H9 (cell line): ENCODE measurements around the gene DNLZ. TPM values are rescaled to one million over a fixed set of nuclear protein-coding genes. Genes with fewer than 3 reads are reported as not detected.

ENCODE experiments used
- DNase-seq: peaks from one replicate; pipeline ENCODE4 v3.0.0-alpha.2; 2017
- H2AFZ ChIP-seq: one replicate; pipeline ENCODE4 v1.6.1; 2013; ENCODE audit warnings: mild to moderate bottlenecking, low read length, control low read depth, moderate library complexity
- H2AK5ac ChIP-seq: 2 replicates; pipeline ENCODE4 v1.6.1; 2013; ENCODE audit warnings: low read length, control low read depth, mixed read lengths; ENCODE audit not compliant: insufficient read length
- H2BK120ac ChIP-seq: one replicate; pipeline ENCODE4 v1.6.1; 2013; ENCODE audit warnings: low read depth, mild to moderate bottlenecking, low read length, control low read depth, inconsistent platforms; ENCODE audit not compliant: poor library complexity, severe bottlenecking
- H2BK12ac ChIP-seq: 2 replicates; pipeline ENCODE4 v1.6.1; 2013; ENCODE audit warnings: low read length, control low read depth, mixed read lengths, low read depth; ENCODE audit not compliant: insufficient read length
- H2BK15ac ChIP-seq: 2 replicates; pipeline ENCODE4 v1.6.1; 2013; ENCODE audit warnings: low read depth, low read length, control low read depth
- H2BK20ac ChIP-seq: one replicate; pipeline ENCODE4 v1.6.1; 2013; ENCODE audit warnings: low read depth, mild to moderate bottlenecking, low read length, control low read depth, inconsistent platforms; ENCODE audit not compliant: poor library complexity, severe bottlenecking
- H2BK5ac ChIP-seq: 2 replicates; pipeline ENCODE4 v1.6.1; 2013; ENCODE audit warnings: low read length, control low read depth, mixed read lengths; ENCODE audit not compliant: insufficient read length
- H3K14ac ChIP-seq: 2 replicates; pipeline ENCODE4 v1.6.1; 2013; ENCODE audit warnings: low read length, control low read depth; ENCODE audit not compliant: insufficient read depth
- H3K18ac ChIP-seq: 2 replicates; pipeline ENCODE4 v1.6.1; 2013; ENCODE audit warnings: low read depth, mild to moderate bottlenecking, mixed read lengths, low read length, control low read depth; ENCODE audit not compliant: insufficient read length
- H3K23ac ChIP-seq: 2 replicates; pipeline ENCODE4 v1.6.1; 2013; ENCODE audit warnings: low read length, control low read depth, mixed read lengths, low read depth; ENCODE audit not compliant: insufficient read length
- H3K23me2 ChIP-seq: 2 replicates; pipeline ENCODE4 v1.6.1; 2013; ENCODE audit warnings: low read depth, mild to moderate bottlenecking, mixed read lengths, low read length, control low read depth; ENCODE audit not compliant: insufficient read length, poor library complexity, severe bottlenecking
- H3K27ac ChIP-seq: 2 replicates; pipeline ENCODE4 v1.5.1; 2013; ENCODE audit warnings: low read length, control low read depth, mixed read lengths, low read depth; ENCODE audit not compliant: insufficient read length
- H3K27me3 ChIP-seq: 2 replicates; pipeline ENCODE4 v1.6.1; 2013; ENCODE audit warnings: low read length, control low read depth, inconsistent platforms; ENCODE audit not compliant: insufficient read depth
- H3K4ac ChIP-seq: 2 replicates; pipeline ENCODE4 v1.6.1; 2013; ENCODE audit warnings: low read depth, mild to moderate bottlenecking, control low read depth, inconsistent platforms, low read length, moderate library complexity
- H3K4me1 ChIP-seq: 2 replicates; pipeline ENCODE4 v1.6.1; 2013; ENCODE audit warnings: low read length, control low read depth, inconsistent platforms; ENCODE audit not compliant: insufficient read depth
- H3K4me2 ChIP-seq: 2 replicates; pipeline ENCODE4 v1.6.1; 2013; ENCODE audit warnings: low read length, control low read depth, mixed read lengths; ENCODE audit not compliant: insufficient read length, insufficient read depth
- H3K56ac ChIP-seq: 2 replicates; pipeline ENCODE4 v1.6.1; 2013; ENCODE audit warnings: low read depth, mild to moderate bottlenecking, mixed read lengths, low read length, control low read depth; ENCODE audit not compliant: insufficient read length
- H3K79me1 ChIP-seq: 2 replicates; pipeline ENCODE4 v1.6.1; 2013; ENCODE audit warnings: low read depth, mild to moderate bottlenecking, moderate library complexity, low read length, control low read depth, inconsistent platforms; ENCODE audit not compliant: insufficient read depth, poor library complexity, severe bottlenecking
- H3K79me2 ChIP-seq: 2 replicates; pipeline ENCODE4 v1.6.1; 2013; ENCODE audit warnings: low read length, control low read depth, inconsistent platforms; ENCODE audit not compliant: insufficient read depth
- H3K9ac ChIP-seq: 2 replicates; pipeline ENCODE4 v1.6.1; 2013; ENCODE audit warnings: low read length, control low read depth, mixed read lengths; ENCODE audit not compliant: insufficient read length; ENCODE audit errors: extremely low read depth
- H3K9me3 ChIP-seq: one replicate; pipeline ENCODE4 v1.6.1; 2013; ENCODE audit warnings: low read depth, low read length, inconsistent platforms; ENCODE audit not compliant: control insufficient read depth
- H3T11ph ChIP-seq: one replicate; pipeline ENCODE4 v1.6.1; 2013; ENCODE audit warnings: mild to moderate bottlenecking, low read length, control low read depth, inconsistent platforms
- H4K20me1 ChIP-seq: one replicate; pipeline ENCODE4 v1.6.1; 2013; ENCODE audit not compliant: control insufficient read depth, insufficient read length, insufficient read depth
- H4K5ac ChIP-seq: 2 replicates; pipeline ENCODE4 v1.6.1; 2013; ENCODE audit warnings: low read depth, mild to moderate bottlenecking, mixed read lengths, low read length, control low read depth; ENCODE audit not compliant: insufficient read length
- H4K8ac ChIP-seq: replicated peaks from 2 replicates; pipeline ENCODE4 v1.6.1; 2013; ENCODE audit warnings: low read length, control low read depth, mixed read lengths, low read depth; ENCODE audit not compliant: insufficient read length
- H4K91ac ChIP-seq: 2 replicates; pipeline ENCODE4 v1.6.1; 2013; ENCODE audit warnings: low read depth, mild to moderate bottlenecking, moderate library complexity, mixed read lengths, low read length, control low read depth; ENCODE audit not compliant: insufficient read length
- H3K27ac Mint-ChIP-seq, 3 experiments: 2 replicates in 2 of 3; 3 replicates in 1 of 3; pipeline ENCODE4 v1.8.0; 2020 to 2021; ENCODE audit warnings: mixed read lengths in 3 of 3, mild to moderate bottlenecking in 1 of 3, moderate library complexity in 1 of 3
- H3K27me3 Mint-ChIP-seq: 2 replicates; pipeline ENCODE4 v1.8.0; 2021; ENCODE audit warnings: low read depth, mild to moderate bottlenecking, moderate library complexity, mixed read lengths
- H3K36me3 Mint-ChIP-seq, 3 experiments: 2 replicates in 2 of 3; 3 replicates in 1 of 3; pipeline ENCODE4 v1.8.0; 2020 to 2021; ENCODE audit warnings: low read depth in 3 of 3, mixed read lengths in 3 of 3; ENCODE audit not compliant: insufficient read depth in 1 of 3
- H3K4me1 Mint-ChIP-seq, 2 experiments: 2 replicates each; pipeline ENCODE4 v1.8.0; 2020; ENCODE audit warnings: mixed read lengths in 2 of 2
- H3K4me3 Mint-ChIP-seq, 2 experiments: 2 replicates in 1 of 2; 3 replicates in 1 of 2; pipeline ENCODE4 v1.8.0; 2020 to 2021; ENCODE audit warnings: mild to moderate bottlenecking in 2 of 2, mixed read lengths in 2 of 2, moderate library complexity in 1 of 2
- H3K9me3 Mint-ChIP-seq, 2 experiments: 2 replicates in 1 of 2; 3 replicates in 1 of 2; pipeline ENCODE4 v1.8.0; 2020; ENCODE audit warnings: mild to moderate bottlenecking in 2 of 2, mixed read lengths in 2 of 2, moderate library complexity in 1 of 2
- CTCF ChIP-seq: fragments of 200-600 bp; sonication (generic); conservative IDR thresholded peaks from 3 replicates; pipeline ENCODE4 v1.8.0; 2021; ENCODE audit warnings: antibody characterized with exemption, mild to moderate bottlenecking
- WGBS: extraction: QIAGEN DNeasy Blood & Tissue Kit; methylation state at CpG from one replicate; pipeline ENCODE4 v1.1.7; 2013; ENCODE audit warnings: missing lambda C conversion rate, low lambda C conversion rate, mixed read lengths; ENCODE audit not compliant: insufficient read length; ENCODE audit errors: extremely low coverage; 5-methylcytosine and 5-hydroxymethylcytosine counted together
- total RNA-seq: library from RNA; stranded (reverse); gene quantifications from 2 replicates; pipeline ENCODE4 v1.2.1, GENCODE V29; 2021

The DNLZ gene
- total RNA-seq, 1 experiment from 2014 or later = 24.8 TPM

GRCh38 chr9:136346157-136346481 is 17.4 kb downstream of the DNLZ start:
- Histone ChIP-seq H3K23me2 (no peaks in the 10 kb centered on the region), H3K56ac (no peak overlapping the region), H4K91ac (no peak overlapping the region), H3K14ac (0 out of 2 replicates have a peak overlapping the region, but pooled peaks have one; percentile 42), H3K9ac (no peak overlapping the region), H3K27ac (no peak overlapping the region), H4K8ac (no peak overlapping the region), H2BK120ac (no peak overlapping the region), H3K4me1 (no peaks in the 10 kb centered on the region), H3K18ac (no peak overlapping the region), H3K9me3 (no peaks in the 10 kb centered on the region), H2AFZ (no peak overlapping the region), H4K5ac (no peak overlapping the region), H2BK15ac (no peak overlapping the region), H2BK20ac (no peak overlapping the region), H3K4me2 (no peak overlapping the region), H3T11ph (no peak overlapping the region), H3K27me3 (no peaks in the 10 kb centered on the region), H2BK12ac (no peak overlapping the region), H3K79me2 (no peaks in the 10 kb centered on the region), H3K79me1 (no peaks in the 10 kb centered on the region), H4K20me1 (no peaks in the 10 kb centered on the region), H3K4ac (no peak overlapping the region), H2AK5ac (no peak overlapping the region), H3K23ac (no peak overlapping the region), H2BK5ac (no peak overlapping the region)
- TF ChIP-seq CTCF = 0 out of 3 replicates have a peak, but pooled peaks have one; percentile 6
- H3K36me3 Mint-ChIP-seq = no peaks in the 10 kb centered on the region
- H3K27ac Mint-ChIP-seq = no peak overlapping the region; a peak in 1 of 7 replicates
- DNase-seq = no peak
- H3K9me3 Mint-ChIP-seq = no peaks in the 10 kb centered on the region
- no CpG with 5 or more reads among the region's 10 CpGs for WGBS
- peaks cover 3 to 22% of the 10 kb centered on the region in 2 experiments; a peak in 3 of 4 replicates for H3K4me1 Mint-ChIP-seq
- H3K4me3 Mint-ChIP-seq = no peak overlapping the region
- no peaks in the 10 kb centered on the region; the same call in 1 of the 2 replicates for H3K27me3 Mint-ChIP-seq
